Lower leg skin (tissue), 4 donors: ENCODE measurements around the gene CASP5. TPM values are rescaled to one million over a fixed set of nuclear protein-coding genes. Genes with fewer than 3 reads are reported as not detected.
"Not testable (repeated sequence)": the region's sequence is repeated elsewhere in the genome, so short reads cannot be mapped to it uniquely, and the experiment has no call there.

Experiments
- DNase-seq, 2 donors: peaks; one replicate each; pipeline ENCODE4 v3.0.0-alpha.2; 2019; ENCODE audit warnings: low spot score in 2 of 2
- H3K4me3 ChIP-seq: fragments of 200-600 bp; sonication (generic); 2 replicates; pipeline ENCODE4 v1.5.1; 2017; ENCODE audit warnings: mild to moderate bottlenecking, low read depth; ENCODE audit not compliant: poor library complexity, severe bottlenecking
- POLR2A ChIP-seq, 2 donors: fragments of 450-650 bp; IDR thresholded peaks; one replicate each; pipeline ENCODE4 v1.6.1; 2016 to 2017; ENCODE audit warnings: antibody characterized with exemption in 2 of 2, mild to moderate bottlenecking in 1 of 2, moderate library complexity in 1 of 2
- WGBS, 2 donors: methylation state at CpG; one replicate each; pipeline ENCODE4 v1.1.5; 2018; 5-methylcytosine and 5-hydroxymethylcytosine counted together
- intact Hi-C: fragments of 100-400 bp; cut with DNase I; formaldehyde crosslinking; loops from one replicate; pipeline ENCODE4 v1.15.0; 2023; ENCODE audit warnings: low total_unique reads
- total RNA-seq, 4 donors: library from RNA; depleted of rRNA; stranded (reverse); fragments of >200 nt; gene quantifications; one replicate each; pipeline ENCODE4 v1.1.0, GENCODE V29; 2016
- TF ChIP-seq, protein P1 (sequence below), 3 donors: fragments of 450-650 bp; IDR thresholded peaks; one replicate each; pipeline ENCODE4 v1.5.1; 2016; ENCODE audit warnings: antibody characterized with exemption in 3 of 3, mild to moderate bottlenecking in 3 of 3, moderate library complexity in 2 of 3

CASP5 gene
- total RNA-seq: under 1 TPM in 1 of 4 donors, not detected in 3; 0.21 TPM

DNA sequence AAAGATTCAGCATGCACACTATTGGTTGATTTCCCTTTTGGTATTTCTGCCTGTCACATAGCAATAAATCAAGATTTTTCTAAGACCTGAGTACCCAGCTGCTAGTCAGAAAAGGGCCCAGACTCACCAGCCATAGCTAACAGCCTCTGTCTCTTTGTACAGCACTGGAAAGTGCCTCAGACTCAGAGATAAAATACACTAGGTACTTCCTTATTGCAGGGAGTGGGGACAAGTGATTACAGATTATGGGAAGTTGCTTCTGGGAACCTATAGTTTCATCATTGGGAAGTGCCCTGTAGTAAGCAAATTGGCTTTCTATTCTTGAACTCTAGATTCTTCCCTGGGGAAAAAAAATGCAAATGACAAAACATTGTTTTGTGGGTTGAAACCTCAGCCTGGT lies at the start of gene CASP5:
TSS of gene CASP5 (minus strand) at position 166 of the 400 bp plus-strand sequence. CDS start at position 134, 32 bp downstream.
- TF ChIP-seq, protein P1, sequence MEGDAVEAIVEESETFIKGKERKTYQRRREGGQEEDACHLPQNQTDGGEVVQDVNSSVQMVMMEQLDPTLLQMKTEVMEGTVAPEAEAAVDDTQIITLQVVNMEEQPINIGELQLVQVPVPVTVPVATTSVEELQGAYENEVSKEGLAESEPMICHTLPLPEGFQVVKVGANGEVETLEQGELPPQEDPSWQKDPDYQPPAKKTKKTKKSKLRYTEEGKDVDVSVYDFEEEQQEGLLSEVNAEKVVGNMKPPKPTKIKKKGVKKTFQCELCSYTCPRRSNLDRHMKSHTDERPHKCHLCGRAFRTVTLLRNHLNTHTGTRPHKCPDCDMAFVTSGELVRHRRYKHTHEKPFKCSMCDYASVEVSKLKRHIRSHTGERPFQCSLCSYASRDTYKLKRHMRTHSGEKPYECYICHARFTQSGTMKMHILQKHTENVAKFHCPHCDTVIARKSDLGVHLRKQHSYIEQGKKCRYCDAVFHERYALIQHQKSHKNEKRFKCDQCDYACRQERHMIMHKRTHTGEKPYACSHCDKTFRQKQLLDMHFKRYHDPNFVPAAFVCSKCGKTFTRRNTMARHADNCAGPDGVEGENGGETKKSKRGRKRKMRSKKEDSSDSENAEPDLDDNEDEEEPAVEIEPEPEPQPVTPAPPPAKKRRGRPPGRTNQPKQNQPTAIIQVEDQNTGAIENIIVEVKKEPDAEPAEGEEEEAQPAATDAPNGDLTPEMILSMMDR (IDR thresholded peaks at IDR 0.05): no peak
- no peak for TF ChIP-seq POLR2A (IDR thresholded peaks at IDR 0.05)
- intact Hi-C loops: no loop called here
- no peak for DNase-seq
- H3K4me3 ChIP-seq: no peak within 1 kb of the TSS

DNA sequence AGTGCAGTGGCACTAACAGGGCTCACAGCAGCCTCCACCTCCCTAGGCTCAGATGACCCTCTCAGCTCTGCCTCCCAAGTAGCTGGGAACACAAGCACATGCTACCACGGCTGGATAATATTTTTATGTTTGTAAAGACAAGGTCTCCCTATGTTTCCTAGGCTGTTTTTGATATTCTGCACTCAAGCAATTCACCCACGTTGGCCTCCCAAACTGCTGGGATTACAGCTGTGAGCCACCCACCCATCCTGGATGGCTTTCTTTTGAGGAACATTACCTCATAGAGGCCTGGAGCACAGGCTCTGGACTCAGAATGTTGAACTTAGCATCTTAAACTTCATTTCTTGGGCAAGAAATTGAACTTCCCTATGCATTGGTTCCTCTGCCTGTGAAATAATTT lies 49.1 kb upstream of the CASP5 start:
- H3K4me3 ChIP-seq, intact Hi-C loops, DNase-seq: not testable (repeated sequence)
- WGBS, 2 donors: 57 to 60% methylated on average over 1 to 2 of the region's 2 CpGs

DNA sequence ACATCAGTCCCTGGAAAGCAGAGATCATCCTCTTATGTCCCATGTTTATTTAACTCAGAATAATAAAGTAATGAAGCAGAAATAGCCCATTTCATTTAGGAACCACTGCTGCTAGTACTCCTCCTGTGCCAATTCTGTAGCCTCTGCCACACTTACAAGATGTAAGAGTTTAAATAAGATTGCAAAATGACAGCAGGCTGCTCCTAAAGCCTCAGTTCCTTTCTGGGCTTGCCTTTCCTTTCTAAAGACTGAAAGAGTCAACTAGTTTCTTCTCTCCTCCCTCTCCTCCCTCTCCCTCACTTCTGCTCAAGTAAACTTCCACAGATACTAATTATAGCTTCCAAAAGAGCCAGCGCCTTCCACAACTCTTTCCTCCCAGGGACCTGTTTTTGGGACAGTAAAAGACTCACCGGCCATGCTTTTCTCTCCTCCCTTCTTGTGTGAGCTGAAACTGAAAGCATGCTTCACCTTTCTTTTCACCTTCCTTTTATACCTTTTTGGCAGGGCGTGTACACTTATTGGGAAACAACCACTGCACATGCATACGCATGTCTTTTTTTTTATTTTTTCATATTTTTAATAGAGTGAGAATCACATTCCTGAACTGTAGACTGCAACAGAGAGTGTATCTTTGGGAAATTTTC lies 48.2 kb upstream of the CASP5 start:
- WGBS, 2 donors: 35 to 57% methylated on average over 4 of the region's 4 CpGs
- DNase-seq: no peak
- no peak overlapping the region for H3K4me3 ChIP-seq
- intact Hi-C loops: no loop called here
- no peak for TF ChIP-seq POLR2A (IDR thresholded peaks at IDR 0.05)
- TF ChIP-seq, protein P1 (IDR thresholded peaks at IDR 0.05): no peak

DNA sequence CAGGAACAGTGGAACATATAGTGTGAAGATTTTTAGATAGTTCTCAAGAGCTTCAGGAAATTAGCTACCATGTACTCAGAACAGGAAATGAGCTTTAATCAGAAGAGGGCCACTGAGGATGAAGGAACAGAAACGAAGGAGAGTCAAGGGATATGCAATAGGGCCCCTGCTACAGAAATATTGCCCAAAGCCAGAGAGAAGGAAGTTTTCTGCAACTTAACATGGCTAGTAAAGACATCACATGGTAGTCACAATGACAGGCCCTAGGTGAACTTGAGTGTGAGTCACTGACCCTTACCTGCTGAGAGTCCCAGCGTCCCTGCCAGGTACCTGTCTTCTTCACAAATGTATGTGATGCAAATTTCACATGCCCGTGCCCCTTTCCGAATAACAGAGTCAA lies 47.3 kb upstream of the CASP5 start:
- no peak for DNase-seq
- no peak overlapping the region for H3K4me3 ChIP-seq
- WGBS, 2 donors: 55% methylated on average over 4 of the region's 4 CpGs
- intact Hi-C loops: no loop called here
- TF ChIP-seq POLR2A (IDR thresholded peaks at IDR 0.05): no peak
- TF ChIP-seq, protein P1 (IDR thresholded peaks at IDR 0.05): no peak

DNA sequence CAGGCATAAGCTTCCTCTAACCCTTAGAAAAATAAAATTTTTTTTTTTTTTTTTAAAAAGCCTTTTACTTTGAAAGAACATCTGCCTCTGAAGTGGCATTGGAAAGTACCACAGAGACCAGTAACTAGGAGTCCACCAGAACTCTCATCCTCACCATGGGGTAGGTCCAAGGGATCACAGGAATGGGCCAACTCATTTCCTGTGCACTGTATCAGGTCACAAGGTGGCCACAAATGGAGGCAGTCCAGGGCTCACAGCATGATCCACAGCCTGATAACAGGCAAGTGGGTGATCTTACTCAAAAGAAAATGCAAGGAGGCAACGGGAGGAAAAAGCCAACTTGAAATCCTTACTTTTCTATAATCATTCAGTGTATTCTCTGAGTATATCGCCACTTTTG lies 46.8 kb upstream of the CASP5 start:
- intact Hi-C loops, H3K4me3 ChIP-seq, DNase-seq: not testable (repeated sequence)
- 34 to 56% methylated on average over 2 of the region's 2 CpGs for WGBS, 2 donors

DNA sequence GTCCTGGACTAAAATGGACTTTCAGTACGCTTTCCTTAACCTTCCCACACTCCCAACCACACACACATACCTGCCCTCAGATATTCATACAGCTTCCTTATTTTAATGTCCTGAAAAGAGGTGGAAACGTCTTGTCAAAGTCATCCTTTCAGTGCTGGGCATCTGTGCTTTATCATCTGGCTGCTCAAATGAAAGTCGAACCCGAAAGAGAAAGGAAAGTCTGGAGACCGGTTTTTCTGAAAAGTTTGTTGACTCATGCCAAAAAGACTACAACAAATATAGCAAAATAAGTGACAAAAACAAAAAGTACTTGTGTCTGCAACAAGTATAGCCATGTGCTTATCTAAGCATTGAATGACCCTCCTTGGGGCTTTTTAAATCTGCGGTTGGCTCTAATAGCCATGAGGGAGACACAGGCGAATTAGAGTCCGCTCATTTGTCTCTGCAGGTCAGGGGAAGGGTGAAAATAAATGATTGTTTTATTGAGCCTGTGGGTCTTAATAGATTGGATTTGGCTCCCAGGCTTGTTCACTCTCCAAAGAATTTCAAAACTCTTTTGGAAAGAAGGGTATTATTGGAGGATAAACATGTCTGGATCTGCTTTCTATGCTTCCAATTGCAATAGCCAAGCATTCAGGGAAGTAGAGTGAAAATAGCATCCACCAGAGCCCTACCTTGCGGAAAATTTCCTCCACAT lies 40.4 kb upstream of the CASP5 start:
- intact Hi-C loops, DNase-seq, H3K4me3 ChIP-seq: not testable (repeated sequence)
- WGBS, 2 donors: 31 to 33% methylated on average over 9 of the region's 9 CpGs

DNA sequence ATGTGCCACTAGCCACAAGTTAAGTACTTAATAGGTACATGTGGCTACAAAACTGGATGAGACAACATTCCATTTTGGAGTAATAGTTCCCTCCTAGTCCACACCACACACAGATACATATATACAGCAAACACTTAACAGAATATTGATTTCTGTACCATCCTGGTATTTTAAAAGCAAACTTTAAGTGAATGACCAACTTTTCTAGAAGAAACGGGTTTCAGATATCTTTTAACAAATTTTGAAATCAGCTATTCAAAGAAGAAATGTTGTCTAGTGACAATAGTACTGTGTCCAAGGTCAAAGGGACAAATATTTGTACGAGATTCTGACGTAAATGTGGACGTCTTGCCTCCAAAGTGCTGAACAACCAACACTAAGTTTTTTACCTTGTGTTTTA lies 34.5 kb upstream of the CASP5 start:
- DNase-seq: no peak
- no peak overlapping the region for H3K4me3 ChIP-seq
- intact Hi-C loops: no loop called here
- 57 to 64% methylated on average over 4 of the region's 4 CpGs for WGBS, 2 donors
- TF ChIP-seq, protein P1 (IDR thresholded peaks at IDR 0.05): no peak
- TF ChIP-seq POLR2A (IDR thresholded peaks at IDR 0.05): no peak
